Right atrium auricular region (tissue), 2 donors: Measurements from ENCODE around the gene KRT33A. TPM values are rescaled to one million over a fixed set of nuclear protein-coding genes. Genes with fewer than 3 reads are reported as not detected.

Experiments
- DNase-seq: peaks from one replicate; pipeline ENCODE4 v3.0.0-alpha.2; 2019; ENCODE audit warnings: low spot score
- H3K27ac ChIP-seq, 2 donors: fragments of 200-600 bp; sonication (generic); 1 replicate in 1 of 2; 2 replicates in 1 of 2; pipeline ENCODE4 v1.5.1; 2016 to 2019
- H3K27me3 ChIP-seq, 2 donors: fragments of 200-600 bp; sonication (generic); one replicate each; pipeline versions ENCODE4 v1.5.1 to v1.6.0; 2017 to 2019
- H3K36me3 ChIP-seq: fragments of 200-600 bp; sonication (generic); one replicate; pipeline ENCODE4 v1.5.1; 2016
- H3K4me1 ChIP-seq, 2 donors: fragments of 200-600 bp; sonication (generic); one replicate each; pipeline versions ENCODE4 v1.5.1 to v1.6.0; 2017 to 2019
- H3K4me3 ChIP-seq, 2 donors: fragments of 200-600 bp; sonication (generic); 1 replicate in 1 of 2; 2 replicates in 1 of 2; pipeline ENCODE4 v1.5.1; 2017 to 2019; ENCODE audit warnings: mild to moderate bottlenecking in 1 of 2, moderate library complexity in 1 of 2
- H3K9me3 ChIP-seq, 2 donors: fragments of 200-600 bp; sonication (generic); one replicate each; pipeline ENCODE4 v1.5.1; 2019
- total RNA-seq, 2 donors: library from RNA; depleted of rRNA; stranded (reverse); fragments of >200 nt; gene quantifications; one replicate each; pipeline ENCODE4 v1.1.0, GENCODE V29; 2016
- TF ChIP-seq, protein P1 (sequence below), 2 donors: fragments of 200-600 bp; sonication (generic); IDR thresholded peaks; one replicate each; pipeline ENCODE4 v1.5.1; 2019; ENCODE audit warnings: antibody characterized with exemption in 2 of 2

KRT33A gene
- total RNA-seq, 2 donors from 2014 or later: not detected

DNA sequence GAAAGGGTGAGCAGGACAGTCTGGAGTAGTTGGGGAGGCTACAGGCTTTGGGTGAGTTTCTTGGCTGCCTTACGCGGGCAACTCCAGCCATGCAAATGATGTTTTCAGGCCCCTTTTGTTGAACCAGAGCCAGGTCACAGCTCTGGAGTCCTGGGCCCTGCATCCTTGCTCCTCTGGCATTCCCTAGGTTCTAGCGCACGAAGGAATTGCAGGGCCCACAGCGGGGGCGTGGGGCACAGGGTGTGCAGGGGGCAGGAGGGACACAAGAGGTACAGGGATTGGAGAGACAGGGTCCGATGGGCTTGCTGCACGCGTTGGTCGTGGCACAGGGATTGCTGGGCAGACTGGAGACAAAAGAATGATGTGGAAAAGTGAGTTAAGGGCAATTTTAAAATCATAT lies 43.2 kb upstream of the KRT33A start:
- no peaks in the 10 kb centered on the region for H3K27me3 ChIP-seq
- H3K4me3 ChIP-seq: no peak overlapping the region
- TF ChIP-seq, protein P1, sequence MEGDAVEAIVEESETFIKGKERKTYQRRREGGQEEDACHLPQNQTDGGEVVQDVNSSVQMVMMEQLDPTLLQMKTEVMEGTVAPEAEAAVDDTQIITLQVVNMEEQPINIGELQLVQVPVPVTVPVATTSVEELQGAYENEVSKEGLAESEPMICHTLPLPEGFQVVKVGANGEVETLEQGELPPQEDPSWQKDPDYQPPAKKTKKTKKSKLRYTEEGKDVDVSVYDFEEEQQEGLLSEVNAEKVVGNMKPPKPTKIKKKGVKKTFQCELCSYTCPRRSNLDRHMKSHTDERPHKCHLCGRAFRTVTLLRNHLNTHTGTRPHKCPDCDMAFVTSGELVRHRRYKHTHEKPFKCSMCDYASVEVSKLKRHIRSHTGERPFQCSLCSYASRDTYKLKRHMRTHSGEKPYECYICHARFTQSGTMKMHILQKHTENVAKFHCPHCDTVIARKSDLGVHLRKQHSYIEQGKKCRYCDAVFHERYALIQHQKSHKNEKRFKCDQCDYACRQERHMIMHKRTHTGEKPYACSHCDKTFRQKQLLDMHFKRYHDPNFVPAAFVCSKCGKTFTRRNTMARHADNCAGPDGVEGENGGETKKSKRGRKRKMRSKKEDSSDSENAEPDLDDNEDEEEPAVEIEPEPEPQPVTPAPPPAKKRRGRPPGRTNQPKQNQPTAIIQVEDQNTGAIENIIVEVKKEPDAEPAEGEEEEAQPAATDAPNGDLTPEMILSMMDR (IDR thresholded peaks at IDR 0.05): no peak
- no peaks in the 10 kb centered on the region for H3K36me3 ChIP-seq
- no peak for DNase-seq
- H3K27ac ChIP-seq: no peak overlapping the region
- no peaks in the 10 kb centered on the region for H3K9me3 ChIP-seq
- peaks cover 0 to 9% of the 10 kb centered on the region in 2 donors for H3K4me1 ChIP-seq

DNA sequence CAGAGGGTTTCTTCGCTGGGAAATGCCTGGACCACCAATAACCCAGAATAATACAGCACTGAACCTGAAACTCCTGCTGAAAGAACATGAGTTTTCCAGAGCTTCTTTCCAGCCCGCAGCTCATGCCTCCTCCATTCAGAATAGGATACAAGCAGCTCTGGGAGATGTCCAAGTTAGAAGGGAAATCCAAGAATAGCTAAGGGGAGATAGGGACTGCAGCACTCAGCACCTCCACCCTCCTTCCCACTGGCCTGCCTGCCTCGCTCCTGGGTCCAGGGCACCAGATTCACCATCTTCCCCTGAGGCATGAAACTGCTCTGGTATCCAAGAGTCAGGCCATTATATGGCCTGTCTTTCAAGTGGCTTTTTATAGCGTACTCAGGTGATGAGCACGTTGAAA lies 42.7 kb upstream of the KRT33A start:
- no peak for DNase-seq
- TF ChIP-seq, protein P1 (IDR thresholded peaks at IDR 0.05): no peak

DNA sequence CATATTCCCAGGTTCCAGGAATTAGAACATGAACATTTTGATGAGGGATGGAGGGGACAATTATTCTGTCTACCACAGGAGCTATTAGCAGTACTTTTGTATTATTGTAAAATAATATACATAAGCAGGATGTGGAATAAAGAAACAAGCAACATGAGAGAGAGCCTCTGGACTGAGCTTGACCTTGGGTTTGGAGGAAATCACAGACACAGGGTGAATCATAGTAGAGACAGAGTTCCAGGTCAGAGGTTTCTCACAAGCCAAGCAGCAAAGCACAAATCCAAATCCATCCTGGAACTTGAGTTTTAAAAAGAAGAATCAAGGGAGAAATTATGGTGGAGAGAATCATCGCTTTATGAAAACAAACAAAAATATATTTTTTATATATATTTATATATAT lies 41.6 kb upstream of the KRT33A start:
- H3K27me3 ChIP-seq: no peaks in the 10 kb centered on the region
- peaks cover 0 to 9% of the 10 kb centered on the region in 2 donors for H3K4me1 ChIP-seq
- TF ChIP-seq, protein P1 (IDR thresholded peaks at IDR 0.05): no peak
- H3K27ac ChIP-seq: no peak overlapping the region
- no peak overlapping the region for H3K4me3 ChIP-seq
- no peaks in the 10 kb centered on the region for H3K36me3 ChIP-seq
- no peak for DNase-seq
- H3K9me3 ChIP-seq: peaks cover 0 to 3% of the 10 kb centered on the region in 2 donors

More for the DNA sequence above, 42.7 kb upstream of the KRT33A start:
- no peaks in the 10 kb centered on the region for H3K27me3 ChIP-seq
- no peaks in the 10 kb centered on the region for H3K36me3 ChIP-seq
- H3K9me3 ChIP-seq: no peaks in the 10 kb centered on the region
- H3K4me3 ChIP-seq: no peak overlapping the region
- H3K4me1 ChIP-seq: peaks cover 0 to 9% of the 10 kb centered on the region in 2 donors
- H3K27ac ChIP-seq: no peak overlapping the region

DNA sequence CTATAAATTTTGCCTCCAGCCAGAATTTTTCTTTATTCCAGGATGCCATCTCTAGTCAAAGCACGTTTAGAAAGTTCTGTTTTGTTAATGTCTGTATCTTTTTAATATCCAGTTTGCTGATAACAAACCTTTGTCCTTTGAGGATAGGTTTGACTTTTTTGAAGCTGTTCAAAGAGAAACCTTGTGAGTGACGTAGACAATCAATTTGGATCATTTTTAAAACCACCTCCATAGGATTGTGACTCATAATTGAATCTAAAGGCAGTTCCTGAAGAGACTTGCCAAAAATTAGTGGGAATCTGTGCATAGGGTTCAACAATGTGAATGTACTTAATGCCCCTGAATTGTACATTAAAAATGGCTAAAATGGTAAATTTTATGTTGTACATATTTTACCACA lies 40.9 kb upstream of the KRT33A start:
- Histone ChIP-seq H3K9me3 (peaks cover 0 to 10% of the 10 kb centered on the region in 2 donors), H3K4me3 (no peak overlapping the region), H3K27ac (no peak overlapping the region), H3K36me3 (no peaks in the 10 kb centered on the region), H3K27me3 (no peaks in the 10 kb centered on the region), H3K4me1 (peaks cover 0 to 9% of the 10 kb centered on the region in 2 donors)
- DNase-seq: no peak
- TF ChIP-seq, protein P1 (IDR thresholded peaks at IDR 0.05): no peak

DNA sequence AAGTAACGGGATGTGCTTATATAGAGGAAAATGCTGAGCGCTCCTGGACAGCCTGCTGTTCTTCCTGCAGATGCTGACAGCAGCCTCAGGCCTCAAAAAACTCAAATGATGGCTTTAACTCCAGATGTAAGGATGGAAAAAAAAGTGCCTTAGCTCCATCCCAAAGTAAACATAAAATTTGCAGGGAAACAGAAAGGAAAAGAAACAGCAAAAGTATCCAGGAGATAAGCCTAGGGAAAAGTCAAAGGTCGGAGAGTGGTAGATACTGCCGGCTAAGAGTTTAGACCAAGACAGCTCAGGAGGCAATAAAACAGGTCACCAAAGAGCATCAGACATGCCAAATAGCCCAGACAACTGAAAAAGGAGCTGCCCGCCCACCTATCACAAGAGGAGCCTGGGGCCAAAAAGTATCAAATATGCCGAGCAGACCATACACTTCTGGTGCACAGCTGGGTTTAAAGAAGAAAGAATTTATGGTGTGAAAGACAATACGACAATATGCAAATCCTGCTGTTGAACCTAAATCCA lies 39.8 kb upstream of the KRT33A start:
- H3K27ac ChIP-seq: no peak overlapping the region
- peaks cover 0 to 9% of the 10 kb centered on the region in 2 donors for H3K4me1 ChIP-seq
- no peaks in the 10 kb centered on the region for H3K36me3 ChIP-seq
- no peak for DNase-seq
- H3K9me3 ChIP-seq: peaks cover 0 to 21% of the 10 kb centered on the region in 2 donors
- H3K4me3 ChIP-seq: no peak overlapping the region
- H3K27me3 ChIP-seq: no peaks in the 10 kb centered on the region
- TF ChIP-seq, protein P1 (IDR thresholded peaks at IDR 0.05): no peak

DNA sequence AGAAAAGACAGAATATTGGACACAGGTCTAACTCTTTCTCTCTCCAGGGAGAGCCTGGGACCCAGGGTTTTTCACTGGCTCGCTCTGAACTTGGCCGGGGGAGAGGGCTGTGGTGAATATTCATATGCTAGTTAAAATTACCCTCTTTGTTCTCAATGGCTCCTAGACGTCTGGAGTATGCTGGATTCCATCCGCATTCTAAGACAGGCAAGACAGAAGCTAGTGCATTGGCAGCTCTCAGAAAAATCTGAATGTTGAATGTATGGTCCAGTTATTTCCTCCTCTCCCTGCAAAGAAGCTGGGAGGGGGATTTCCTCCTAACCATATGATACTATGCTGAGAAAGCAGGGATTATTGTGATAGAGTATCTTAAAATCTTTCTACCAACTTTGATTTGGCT lies 37.0 kb upstream of the KRT33A start:
- no peak overlapping the region for H3K27ac ChIP-seq
- H3K36me3 ChIP-seq: no peaks in the 10 kb centered on the region
- no peaks in the 10 kb centered on the region for H3K4me1 ChIP-seq
- no peak for DNase-seq
- peaks cover 0 to 27% of the 10 kb centered on the region in 2 donors for H3K9me3 ChIP-seq
- TF ChIP-seq, protein P1 (IDR thresholded peaks at IDR 0.05): no peak
- H3K27me3 ChIP-seq: no peaks in the 10 kb centered on the region
- H3K4me3 ChIP-seq: no peak overlapping the region
